PC-9 (cell line): ENCODE results near the gene TNFSF12. TPM values are rescaled to one million over a fixed set of nuclear protein-coding genes. Genes with fewer than 3 reads are reported as not detected.

Experiments
- BruUV-seq: library from RNA; stranded (reverse); fragments of 400-500 nt; replicated peaks from 2 replicates; lab custom pipeline; 2021; lab: Mats Ljungman, UMichigan
- CTCF ChIA-PET: fragments of 300-600 bp; sonication (Branson Sonifier 250); formaldehyde crosslinking; loops from one replicate; lab custom pipeline; 2022; ENCODE audit warnings: antibody characterized with exemption; lab: Charles Lee
- POLR2A ChIA-PET: fragments of 300-600 bp; sonication (Branson Sonifier 250); formaldehyde crosslinking; loops from one replicate; lab custom pipeline; 2022; ENCODE audit warnings: antibody characterized with exemption; ENCODE audit not compliant: unreplicated experiment; lab: Charles Lee
- DNase-seq, 2 experiments: peaks; one replicate each; pipeline versions ENCODE4 v3.0.0 to v3.0.0-alpha.2; 2015 to 2022; ENCODE audit warnings: mixed read lengths in 1 of 2
- H2AFZ ChIP-seq: fragments of 200-600 bp; sonication (generic); 2 replicates; pipeline ENCODE4 v1.8.1; 2017; ENCODE audit warnings: antibody characterized with exemption
- H3F3A ChIP-seq: fragments of 200-600 bp; sonication (generic); 2 replicates; pipeline ENCODE4 v1.8.1; 2017; ENCODE audit warnings: antibody characterized with exemption, mild to moderate bottlenecking, low read depth; ENCODE audit not compliant: insufficient read depth
- H3K27ac ChIP-seq: fragments of 200-600 bp; sonication (generic); 2 replicates; pipeline ENCODE4 v1.6.1; 2016; ENCODE audit warnings: mixed run types
- H3K27me3 ChIP-seq: fragments of 200-600 bp; sonication (generic); 2 replicates; pipeline ENCODE4 v1.6.1; 2016; ENCODE audit warnings: low read depth, mixed run types; ENCODE audit not compliant: insufficient read depth
- H3K36me3 ChIP-seq: fragments of 200-600 bp; sonication (generic); 2 replicates; pipeline ENCODE4 v1.6.1; 2016; ENCODE audit warnings: low read depth, mixed run types
- H3K4me1 ChIP-seq: fragments of 200-600 bp; sonication (generic); replicated peaks from 2 replicates; pipeline ENCODE4 v1.6.1; 2016; ENCODE audit warnings: mixed run types; ENCODE audit not compliant: insufficient read depth
- H3K4me2 ChIP-seq: fragments of 200-600 bp; sonication (generic); 2 replicates; pipeline ENCODE4 v1.6.1; 2017; ENCODE audit warnings: mixed run types
- H3K4me3 ChIP-seq: fragments of 200-600 bp; sonication (generic); 2 replicates; pipeline ENCODE4 v1.6.1; 2016; ENCODE audit warnings: mixed run types
- H3K79me2 ChIP-seq: fragments of 200-600 bp; sonication (generic); 2 replicates; pipeline ENCODE4 v1.6.1; 2017; ENCODE audit warnings: low read depth, mixed run types
- H3K9me2 ChIP-seq: fragments of 200-600 bp; sonication (generic); 2 replicates; pipeline ENCODE4 v1.8.1; 2017; ENCODE audit warnings: mild to moderate bottlenecking; ENCODE audit not compliant: insufficient read depth
- H3K9me3 ChIP-seq: fragments of 200-600 bp; sonication (generic); 2 replicates; pipeline ENCODE4 v1.8.1; 2016; ENCODE audit warnings: low read depth; ENCODE audit not compliant: insufficient read depth
- H4K20me1 ChIP-seq: fragments of 200-600 bp; sonication (generic); 2 replicates; pipeline ENCODE4 v1.8.1; 2017; ENCODE audit not compliant: insufficient read depth
- CTCF ChIP-seq: fragments of 200-600 bp; sonication (generic); conservative IDR thresholded peaks from 2 replicates; pipeline ENCODE4 v1.6.1; 2017; ENCODE audit warnings: mixed run types, antibody characterized with exemption, mild to moderate bottlenecking, moderate library complexity
- EZH2 ChIP-seq: fragments of 200-600 bp; sonication (generic); IDR thresholded peaks from 2 replicates; pipeline ENCODE4 v1.8.0; 2017; ENCODE audit warnings: antibody characterized with exemption, low read depth
- intact Hi-C: fragments of 100-400 bp; cut with micrococcal nuclease; formaldehyde crosslinking; loops from one replicate; pipeline ENCODE4 v1.10.0; 2022; ENCODE audit not compliant: unreplicated experiment
- total RNA-seq: library from RNA; stranded (reverse); gene quantifications from 2 replicates; pipeline ENCODE4 v1.2.3, GENCODE V29; 2021

Gene TNFSF12
- total RNA-seq, 1 experiment from 2014 or later = 14.3 TPM

- CTCF ChIA-PET = no interaction called here
- Histone ChIP-seq H3K79me2 (no peaks in the 10 kb centered on the region), H2AFZ (no peak overlapping the region), H4K20me1 (no peaks in the 10 kb centered on the region), H3K9me3 (no peaks in the 10 kb centered on the region), H3K27me3 (no peaks in the 10 kb centered on the region), H3K4me1 (no peaks in the 10 kb centered on the region), H3K9me2 (no peaks in the 10 kb centered on the region), H3K4me3 (no peak overlapping the region), H3K36me3 (no peaks in the 10 kb centered on the region), H3K27ac (no peak overlapping the region), H3F3A (no peaks in the 10 kb centered on the region), H3K4me2 (no peak overlapping the region)
- intact Hi-C loops = no loop called here
- no TSS peak for BruUV-seq
- POLR2A ChIA-PET = interaction anchor here (0.6 kb wide), 1 partner anchor 148 kb away, joined by 4 read pairs; no protein-coding TSS in a partner anchor
- no peak for DNase-seq
- TF ChIP-seq EZH2 = no peak
- no peak for TF ChIP-seq CTCF
Observed at GRCh38 chr17:7552621-7553051, 3.8 kb downstream of the TNFSF12 start.

GRCh38 chr17:7553356-7553755 lies 4.5 kb downstream of the TNFSF12 start:
- Histone ChIP-seq H3K36me3 (no peaks in the 10 kb centered on the region), H2AFZ (no peak overlapping the region), H3K4me3 (no peak overlapping the region), H3K4me1 (peaks cover 1% of the 10 kb centered on the region), H3K4me2 (no peak overlapping the region), H3K79me2 (no peaks in the 10 kb centered on the region), H4K20me1 (no peaks in the 10 kb centered on the region), H3F3A (no peaks in the 10 kb centered on the region), H3K9me3 (no peaks in the 10 kb centered on the region), H3K27me3 (no peaks in the 10 kb centered on the region), H3K27ac (no peak overlapping the region), H3K9me2 (no peaks in the 10 kb centered on the region)
- ChIA-PET POLR2A (no interaction called here), CTCF (no interaction called here)
- TF ChIP-seq CTCF (no peak), EZH2 (no peak)
- DNase-seq = no peak
- no TSS peak for BruUV-seq
- intact Hi-C loops = no loop called here

GRCh38 chr17:7555320-7555948 lies 6.6 kb downstream of the TNFSF12 start:
- H3K4me3 ChIP-seq = no peak overlapping the region
- H2AFZ ChIP-seq = no peak overlapping the region
- POLR2A ChIA-PET = interaction anchor here (0.5 kb wide), 1 partner anchor 37 kb away, joined by 7 read pairs; no protein-coding TSS in a partner anchor
- peaks cover 9% of the 10 kb centered on the region for H3K4me1 ChIP-seq
- H4K20me1 ChIP-seq = no peaks in the 10 kb centered on the region
- H3K4me2 ChIP-seq = no peak overlapping the region
- intact Hi-C loops = no loop called here
- H3K27ac ChIP-seq = no peak overlapping the region
- H3K9me3 ChIP-seq = no peaks in the 10 kb centered on the region
- no peaks in the 10 kb centered on the region for H3K79me2 ChIP-seq
- H3F3A ChIP-seq = no peaks in the 10 kb centered on the region
- H3K36me3 ChIP-seq = no peaks in the 10 kb centered on the region
- H3K9me2 ChIP-seq = no peaks in the 10 kb centered on the region
- no peak for DNase-seq
- CTCF ChIA-PET = interaction anchor here (0.6 kb wide), 1 partner anchor 24 kb away, joined by 3 read pairs; no protein-coding TSS in a partner anchor
- BruUV-seq = no TSS peak
- no peak for TF ChIP-seq EZH2
- no peak for TF ChIP-seq CTCF
- no peaks in the 10 kb centered on the region for H3K27me3 ChIP-seq
